Adrenal gland (tissue), 12 donors: ENCODE measurements around the gene NFATC1. TPM values are rescaled to one million over a fixed set of nuclear protein-coding genes. Genes with fewer than 3 reads are reported as not detected.

Experiments
- DNase-seq, 7 donors: peaks; one replicate each; pipeline ENCODE4 v3.0.0-alpha.2; 2019 to 2020
- H3K27ac ChIP-seq, 5 donors: fragments of 200-600 bp; sonication (generic) in 4 of 5; 1 replicate in 3 of 5; 2 replicates in 2 of 5; pipeline versions ENCODE4 v1.5.1 to v1.8.0; 2016 to 2020; ENCODE audit warnings: mild to moderate bottlenecking in 1 of 5
- H3K27me3 ChIP-seq: fragments of 200-600 bp; 2 replicates; pipeline ENCODE4 v1.8.0; 2021
- H3K36me3 ChIP-seq, 2 donors: fragments of 200-600 bp; replicated peaks in 1 of 2; 1 replicate in 1 of 2; 2 replicates in 1 of 2; pipeline versions ENCODE4 v1.5.1 to v1.8.0; 2018 to 2022
- H3K4me1 ChIP-seq, 2 donors: fragments of 200-600 bp; replicated peaks in 1 of 2; 1 replicate in 1 of 2; 2 replicates in 1 of 2; pipeline versions ENCODE4 v1.5.1 to v1.8.0; 2018 to 2021
- H3K4me3 ChIP-seq, 4 donors: fragments of 200-600 bp; sonication (generic) in 3 of 4; one replicate each; pipeline ENCODE4 v1.5.1; 2016 to 2018
- H3K9me3 ChIP-seq, 3 donors: fragments of 200-600 bp; sonication (generic) in 1 of 3; replicated peaks in 1 of 3; 1 replicate in 2 of 3; 2 replicates in 1 of 3; pipeline versions ENCODE4 v1.5.1 to v1.8.0; 2016 to 2021
- CTCF ChIP-seq, 6 experiments: fragments of 450-650 bp in 4 of 6; fragments of 200-600 bp in 2 of 6; sonication (generic) in 1 of 6; IDR thresholded peaks; 1 replicate in 5 of 6; 2 replicates in 1 of 6; pipeline versions ENCODE4 v1.5.1 to v1.8.0; 2016 to 2021; ENCODE audit warnings: antibody characterized with exemption in 6 of 6, mild to moderate bottlenecking in 2 of 6, moderate library complexity in 1 of 6
- POLR2A ChIP-seq, 2 donors: fragments of 450-650 bp; IDR thresholded peaks; one replicate each; pipeline ENCODE4 v1.6.1; 2017; ENCODE audit warnings: antibody characterized with exemption in 2 of 2, mild to moderate bottlenecking in 2 of 2, moderate library complexity in 1 of 2
- WGBS, 4 donors: extraction: QIAGEN DNeasy Blood & Tissue Kit in 2 of 4; methylation state at CpG; one replicate each; pipeline versions ENCODE4 v1.1.5 to v1.1.7; 2013 to 2017; 5-methylcytosine and 5-hydroxymethylcytosine counted together
- intact Hi-C, 2 donors: fragments of 100-400 bp; cut with DNase I; formaldehyde crosslinking; loops; one replicate each; pipeline versions ENCODE4 v1.14.1 to v1.15.0; 2022 to 2023
- polyA plus RNA-seq, 3 donors: library from polyadenylated mRNA; stranded (reverse); fragments of 200-250 nt in 2 of 3; fragments of 350-450 nt in 1 of 3; fragmentation: Illumina TruSeq in 1 of 3; extraction: RNeasy Lipid Tissue Mini Kit (QIAGEN cat#74804) in 1 of 3; gene quantifications; one replicate each; pipeline ENCODE4 v1.2.3, GENCODE V29; 2013 to 2014
- total RNA-seq, 9 donors: library from RNA; depleted of rRNA in 4 of 9; stranded (reverse); fragments of >200 nt in 4 of 9; fragments of 120-200 nt in 1 of 9; fragmentation: NEBNext Ultra II Directional in 1 of 9; extraction: Animal tissue kit (Norgen Biotek cat#: 25700) in 1 of 9; gene quantifications; one replicate each; pipeline versions ENCODE4 v1.1.0 to v1.2.4, GENCODE V29; 2013 to 2023
- donor health status: healthy with polysubstance abuse.
- donor health status: Bipolar disorder and iron deficiency.
- donor health status: DM: yes; HTN: yes; CAD: no.
- donor health status: DM: no; HTN: no; CAD: no.
- donor health status: DM: no; HTN: no; CAD: no.
- donor health status: DM: yes; HTN: yes; CAD: no.

The NFATC1 gene
- total and polyA plus RNA-seq, 12 donors, result 0.50 to 20.9 (median 6.7) TPM

- no peak overlapping the region for H3K27ac ChIP-seq
- H3K4me1 ChIP-seq, result no peaks in the 10 kb centered on the region
- H3K4me3 ChIP-seq, result no peak overlapping the region
- H3K9me3 ChIP-seq, result no peaks in the 10 kb centered on the region
- TF ChIP-seq POLR2A (IDR thresholded peaks at IDR 0.05) (no peak), CTCF (IDR thresholded peaks at IDR 0.05) (no peak)
- 83 to 90% (median 88%) methylated on average over 28 to 33 of the region's 33 CpGs for WGBS, 4 donors
- no peaks in the 10 kb centered on the region for H3K27me3 ChIP-seq
- intact Hi-C loops, result loop anchor here in 1 of 2 donors (10.0 kb wide), 1 partner anchor 55 kb away; no protein-coding TSS in a partner anchor
- no peak for DNase-seq
- peaks cover 0 to 11% of the 10 kb centered on the region in 2 donors for H3K36me3 ChIP-seq
Observed at GRCh38 chr18:79469751-79470505, 74.2 kb downstream of the NFATC1 start.

- DNase-seq, result no peak
- TF ChIP-seq POLR2A (IDR thresholded peaks at IDR 0.05), result no peak
- TF ChIP-seq CTCF (IDR thresholded peaks at IDR 0.05), result no peak
- Histone ChIP-seq H3K36me3 (peaks cover 0 to 11% of the 10 kb centered on the region in 2 donors), H3K4me1 (no peaks in the 10 kb centered on the region), H3K4me3 (no peak overlapping the region), H3K27ac (no peak overlapping the region), H3K9me3 (no peaks in the 10 kb centered on the region), H3K27me3 (no peaks in the 10 kb centered on the region)
- 73 to 82% (median 77%) methylated on average over 6 to 21 of the region's 21 CpGs for WGBS, 4 donors
- intact Hi-C loops, result no loop called here
Observed at GRCh38 chr18:79470547-79470946, 74.8 kb downstream of the NFATC1 start.

- no peaks in the 10 kb centered on the region for H3K27me3 ChIP-seq
- no peak overlapping the region for H3K27ac ChIP-seq
- H3K36me3 ChIP-seq, result peaks cover 0 to 11% of the 10 kb centered on the region in 2 donors
- intact Hi-C loops, result no loop called here
- WGBS, 4 donors, result 91 to 95% (median 93%) methylated on average over 16 of the region's 16 CpGs
- H3K9me3 ChIP-seq, result no peaks in the 10 kb centered on the region
- no peaks in the 10 kb centered on the region for H3K4me1 ChIP-seq
- DNase-seq, result no peak
- H3K4me3 ChIP-seq, result no peak overlapping the region
- no peak for TF ChIP-seq CTCF (IDR thresholded peaks at IDR 0.05)
- no peak for TF ChIP-seq POLR2A (IDR thresholded peaks at IDR 0.05)
Observed at GRCh38 chr18:79471046-79471445, 75.3 kb downstream of the NFATC1 start.

- no peak overlapping the region for H3K27ac ChIP-seq
- intact Hi-C loops, result no loop called here
Observed at GRCh38 chr18:79471597-79471996, 75.9 kb downstream of the NFATC1 start.

More at GRCh38 chr18:79471597-79471996, 75.9 kb downstream of the NFATC1 start:
- DNase-seq, result no peak
- Histone ChIP-seq H3K36me3 (peaks cover 0 to 11% of the 10 kb centered on the region in 2 donors), H3K27me3 (no peaks in the 10 kb centered on the region), H3K4me1 (no peaks in the 10 kb centered on the region), H3K4me3 (no peak overlapping the region), H3K9me3 (no peaks in the 10 kb centered on the region)
- no peak for TF ChIP-seq POLR2A (IDR thresholded peaks at IDR 0.05)
- no peak for TF ChIP-seq CTCF (IDR thresholded peaks at IDR 0.05)
- 83 to 98% (median 91%) methylated on average over 14 to 16 of the region's 16 CpGs for WGBS, 4 donors
